SK-N-SH treated with all-trans-retinoic acid at 6 μM for 48 hours (cell line): ENCODE data around the gene TMEM203.

Experiments
- CREB5 ChIP-seq: fragments of 250-450 bp; sonication (Bioruptor Pico); IDR thresholded peaks from 2 replicates; pipeline ENCODE4 v1.5.1; 2020; ENCODE audit warnings: low read depth, mild to moderate bottlenecking, moderate library complexity
- CSRNP3 ChIP-seq: fragments of 250-450 bp; sonication (Bioruptor Pico); IDR thresholded peaks from 2 replicates; pipeline ENCODE4 v1.5.1; 2021; ENCODE audit warnings: mild to moderate bottlenecking, moderate library complexity
- ESRRG ChIP-seq: fragments of 250-450 bp; sonication (Bioruptor Pico); IDR thresholded peaks from 2 replicates; pipeline ENCODE4 v1.6.1; 2021; ENCODE audit warnings: mild to moderate bottlenecking
- ISL1 ChIP-seq: fragments of 250-450 bp; sonication (Bioruptor Pico); IDR thresholded peaks from 2 replicates; pipeline ENCODE4 v2.1.2; 2022; ENCODE audit warnings: mild to moderate bottlenecking, moderate library complexity
- RARB ChIP-seq: fragments of 250-450 bp; sonication (Bioruptor Pico); IDR thresholded peaks from 2 replicates; pipeline ENCODE4 v1.8.0; 2021; ENCODE audit warnings: mild to moderate bottlenecking, moderate library complexity
- SNAI2 ChIP-seq: fragments of 250-450 bp; sonication (Bioruptor Pico); IDR thresholded peaks from 2 replicates; pipeline ENCODE4 v1.5.0; 2020; ENCODE audit warnings: mild to moderate bottlenecking, moderate library complexity
- ZC3H10 ChIP-seq: fragments of 250-450 bp; sonication (Bioruptor Pico); IDR thresholded peaks from 2 replicates; pipeline ENCODE4 v1.5.1; 2021; ENCODE audit warnings: mild to moderate bottlenecking, moderate library complexity
- ZFP3 ChIP-seq: fragments of 250-450 bp; sonication (Bioruptor Pico); IDR thresholded peaks from 2 replicates; pipeline ENCODE4 v1.5.0; 2020; ENCODE audit warnings: mild to moderate bottlenecking, moderate library complexity
- ZNF565 ChIP-seq: fragments of 450-650 bp; formaldehyde crosslinking; conservative IDR thresholded peaks from 2 replicates; pipeline ENCODE4 v1.5.0; 2020; ENCODE audit warnings: low read depth, mild to moderate bottlenecking, moderate library complexity
- TF ChIP-seq, protein P1 (sequence below): fragments of 250-450 bp; sonication (Bioruptor Pico); IDR thresholded peaks from 2 replicates; pipeline ENCODE4 v1.8.0; 2020; ENCODE audit warnings: mild to moderate bottlenecking, moderate library complexity, borderline replicate concordance
- TF ChIP-seq, protein P2 (sequence below): fragments of 250-450 bp; sonication (Bioruptor Pico); IDR thresholded peaks from 2 replicates; pipeline ENCODE4 v1.5.0; 2020; ENCODE audit warnings: mild to moderate bottlenecking, moderate library complexity

- TF ChIP-seq, protein P1, sequence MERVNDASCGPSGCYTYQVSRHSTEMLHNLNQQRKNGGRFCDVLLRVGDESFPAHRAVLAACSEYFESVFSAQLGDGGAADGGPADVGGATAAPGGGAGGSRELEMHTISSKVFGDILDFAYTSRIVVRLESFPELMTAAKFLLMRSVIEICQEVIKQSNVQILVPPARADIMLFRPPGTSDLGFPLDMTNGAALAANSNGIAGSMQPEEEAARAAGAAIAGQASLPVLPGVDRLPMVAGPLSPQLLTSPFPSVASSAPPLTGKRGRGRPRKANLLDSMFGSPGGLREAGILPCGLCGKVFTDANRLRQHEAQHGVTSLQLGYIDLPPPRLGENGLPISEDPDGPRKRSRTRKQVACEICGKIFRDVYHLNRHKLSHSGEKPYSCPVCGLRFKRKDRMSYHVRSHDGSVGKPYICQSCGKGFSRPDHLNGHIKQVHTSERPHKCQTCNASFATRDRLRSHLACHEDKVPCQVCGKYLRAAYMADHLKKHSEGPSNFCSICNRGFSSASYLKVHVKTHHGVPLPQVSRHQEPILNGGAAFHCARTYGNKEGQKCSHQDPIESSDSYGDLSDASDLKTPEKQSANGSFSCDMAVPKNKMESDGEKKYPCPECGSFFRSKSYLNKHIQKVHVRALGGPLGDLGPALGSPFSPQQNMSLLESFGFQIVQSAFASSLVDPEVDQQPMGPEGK (CRISPR knock-in tag) = no peak
- TF ChIP-seq ZC3H10 (CRISPR knock-in tag) = no peak
- TF ChIP-seq ESRRG (CRISPR knock-in tag) = no peak
- TF ChIP-seq, protein P2, sequence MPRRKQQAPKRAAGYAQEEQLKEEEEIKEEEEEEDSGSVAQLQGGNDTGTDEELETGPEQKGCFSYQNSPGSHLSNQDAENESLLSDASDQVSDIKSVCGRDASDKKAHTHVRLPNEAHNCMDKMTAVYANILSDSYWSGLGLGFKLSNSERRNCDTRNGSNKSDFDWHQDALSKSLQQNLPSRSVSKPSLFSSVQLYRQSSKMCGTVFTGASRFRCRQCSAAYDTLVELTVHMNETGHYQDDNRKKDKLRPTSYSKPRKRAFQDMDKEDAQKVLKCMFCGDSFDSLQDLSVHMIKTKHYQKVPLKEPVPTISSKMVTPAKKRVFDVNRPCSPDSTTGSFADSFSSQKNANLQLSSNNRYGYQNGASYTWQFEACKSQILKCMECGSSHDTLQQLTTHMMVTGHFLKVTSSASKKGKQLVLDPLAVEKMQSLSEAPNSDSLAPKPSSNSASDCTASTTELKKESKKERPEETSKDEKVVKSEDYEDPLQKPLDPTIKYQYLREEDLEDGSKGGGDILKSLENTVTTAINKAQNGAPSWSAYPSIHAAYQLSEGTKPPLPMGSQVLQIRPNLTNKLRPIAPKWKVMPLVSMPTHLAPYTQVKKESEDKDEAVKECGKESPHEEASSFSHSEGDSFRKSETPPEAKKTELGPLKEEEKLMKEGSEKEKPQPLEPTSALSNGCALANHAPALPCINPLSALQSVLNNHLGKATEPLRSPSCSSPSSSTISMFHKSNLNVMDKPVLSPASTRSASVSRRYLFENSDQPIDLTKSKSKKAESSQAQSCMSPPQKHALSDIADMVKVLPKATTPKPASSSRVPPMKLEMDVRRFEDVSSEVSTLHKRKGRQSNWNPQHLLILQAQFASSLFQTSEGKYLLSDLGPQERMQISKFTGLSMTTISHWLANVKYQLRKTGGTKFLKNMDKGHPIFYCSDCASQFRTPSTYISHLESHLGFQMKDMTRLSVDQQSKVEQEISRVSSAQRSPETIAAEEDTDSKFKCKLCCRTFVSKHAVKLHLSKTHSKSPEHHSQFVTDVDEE (CRISPR knock-in tag) = no peak
- TF ChIP-seq ZNF565 (CRISPR knock-in tag) = no peak
- TF ChIP-seq CREB5 = no peak
- TF ChIP-seq SNAI2 (CRISPR knock-in tag) = no peak
- TF ChIP-seq ISL1 (CRISPR knock-in tag) = no peak
- TF ChIP-seq RARB = no peak
- TF ChIP-seq ZFP3 (CRISPR knock-in tag) = no peak
- TF ChIP-seq CSRNP3 (CRISPR knock-in tag) = no peak
Measured at GRCh38 chr9:137198902-137199283, 6.6 kb downstream of the TMEM203 start.
